Tongue (tissue), 2 donors: ENCODE data around the gene SS18. TPM values are rescaled to one million over a fixed set of nuclear protein-coding genes. Genes with fewer than 3 reads are reported as not detected.

Experiments
- DNase-seq: peaks from one replicate; pipeline ENCODE4 v3.0.0-alpha.2; 2015
- total RNA-seq: library from RNA; depleted of rRNA; stranded (reverse); fragments of >200 nt; gene quantifications from one replicate; pipeline ENCODE4 v1.2.3, GENCODE V29; 2014

Gene SS18
- total RNA-seq, 1 donor from 2014 or later, result 88.4 TPM

GRCh38 chr18:25998461-25998860 is 92.0 kb downstream of the SS18 start:
- no peak for DNase-seq

- DNase-seq, result no peak
These were observed 97.8 kb downstream of the SS18 start for GRCh38 chr18:25992566-25992965.

- DNase-seq, result no peak
These were observed 99.9 kb downstream of the SS18 start for GRCh38 chr18:25990473-25990872.

- DNase-seq, result no peak
These were observed 104.6 kb downstream of the SS18 start for GRCh38 chr18:25985707-25986394.

GRCh38 chr18:25983730-25984129 is 106.7 kb downstream of the SS18 start:
- no peak for DNase-seq

- no peak for DNase-seq
These were observed 107.5 kb downstream of the SS18 start for GRCh38 chr18:25982961-25983360.

GRCh38 chr18:25982153-25982552 is 108.3 kb downstream of the SS18 start:
- DNase-seq, result peak; percentile 22

GRCh38 chr18:25979369-25980040 is 110.9 kb downstream of the SS18 start:
- peak; percentile 60 for DNase-seq

- DNase-seq, result peak; percentile 89
These were observed 113.9 kb downstream of the SS18 start for GRCh38 chr18:25976554-25976953.

- no peak for DNase-seq
These were observed 115.8 kb downstream of the SS18 start for GRCh38 chr18:25974630-25975077.

Other genes with a start within 250 kb of the SS18 start
- gene PSMA8, start 43.3 kb upstream of the SS18 start, total RNA-seq, result not detected
- 5.3 TPM for gene TAF4B, start 135.8 kb upstream of the SS18 start, total RNA-seq